C4-2B (cell line): ENCODE results near the gene ZBTB16.

Source experiments
- H3K27ac ChIP-seq: fragments of 450-650 bp; 2 replicates; pipeline ENCODE4 v1.5.1; 2017
- ZFX ChIP-seq: fragments of 450-650 bp; IDR thresholded peaks from 2 replicates; pipeline ENCODE4 v1.6.1; 2017
- TF ChIP-seq, protein P1 (sequence below): fragments of 450-650 bp; conservative IDR thresholded peaks from 2 replicates; pipeline ENCODE4 v1.5.1; 2017; ENCODE audit warnings: mild to moderate bottlenecking

The ZBTB16 gene

DNA sequence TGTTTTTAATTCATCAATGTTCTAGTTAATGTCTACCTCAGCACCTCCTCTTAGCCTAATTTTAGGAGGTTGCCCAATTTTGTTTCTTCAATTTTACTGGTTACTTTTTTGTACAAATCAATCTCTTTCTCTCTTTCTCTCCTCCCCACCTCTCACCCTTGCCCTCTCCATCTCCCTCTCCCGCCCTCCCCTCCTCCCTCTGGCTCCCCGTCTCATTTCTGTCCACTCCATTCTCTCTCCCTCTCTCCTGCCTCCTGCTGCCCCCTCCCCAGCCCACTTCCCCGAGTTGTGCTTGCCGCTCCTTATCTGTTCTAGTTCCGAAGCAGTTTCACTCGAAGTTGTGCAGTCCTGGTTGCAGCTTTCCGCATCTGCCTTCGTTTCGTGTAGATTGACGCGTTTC, 195.8 kb downstream of the ZBTB16 start:
- TF ChIP-seq ZFX = no peak
- TF ChIP-seq, protein P1, sequence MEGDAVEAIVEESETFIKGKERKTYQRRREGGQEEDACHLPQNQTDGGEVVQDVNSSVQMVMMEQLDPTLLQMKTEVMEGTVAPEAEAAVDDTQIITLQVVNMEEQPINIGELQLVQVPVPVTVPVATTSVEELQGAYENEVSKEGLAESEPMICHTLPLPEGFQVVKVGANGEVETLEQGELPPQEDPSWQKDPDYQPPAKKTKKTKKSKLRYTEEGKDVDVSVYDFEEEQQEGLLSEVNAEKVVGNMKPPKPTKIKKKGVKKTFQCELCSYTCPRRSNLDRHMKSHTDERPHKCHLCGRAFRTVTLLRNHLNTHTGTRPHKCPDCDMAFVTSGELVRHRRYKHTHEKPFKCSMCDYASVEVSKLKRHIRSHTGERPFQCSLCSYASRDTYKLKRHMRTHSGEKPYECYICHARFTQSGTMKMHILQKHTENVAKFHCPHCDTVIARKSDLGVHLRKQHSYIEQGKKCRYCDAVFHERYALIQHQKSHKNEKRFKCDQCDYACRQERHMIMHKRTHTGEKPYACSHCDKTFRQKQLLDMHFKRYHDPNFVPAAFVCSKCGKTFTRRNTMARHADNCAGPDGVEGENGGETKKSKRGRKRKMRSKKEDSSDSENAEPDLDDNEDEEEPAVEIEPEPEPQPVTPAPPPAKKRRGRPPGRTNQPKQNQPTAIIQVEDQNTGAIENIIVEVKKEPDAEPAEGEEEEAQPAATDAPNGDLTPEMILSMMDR = no peak
- H3K27ac ChIP-seq = no peak overlapping the region

DNA sequence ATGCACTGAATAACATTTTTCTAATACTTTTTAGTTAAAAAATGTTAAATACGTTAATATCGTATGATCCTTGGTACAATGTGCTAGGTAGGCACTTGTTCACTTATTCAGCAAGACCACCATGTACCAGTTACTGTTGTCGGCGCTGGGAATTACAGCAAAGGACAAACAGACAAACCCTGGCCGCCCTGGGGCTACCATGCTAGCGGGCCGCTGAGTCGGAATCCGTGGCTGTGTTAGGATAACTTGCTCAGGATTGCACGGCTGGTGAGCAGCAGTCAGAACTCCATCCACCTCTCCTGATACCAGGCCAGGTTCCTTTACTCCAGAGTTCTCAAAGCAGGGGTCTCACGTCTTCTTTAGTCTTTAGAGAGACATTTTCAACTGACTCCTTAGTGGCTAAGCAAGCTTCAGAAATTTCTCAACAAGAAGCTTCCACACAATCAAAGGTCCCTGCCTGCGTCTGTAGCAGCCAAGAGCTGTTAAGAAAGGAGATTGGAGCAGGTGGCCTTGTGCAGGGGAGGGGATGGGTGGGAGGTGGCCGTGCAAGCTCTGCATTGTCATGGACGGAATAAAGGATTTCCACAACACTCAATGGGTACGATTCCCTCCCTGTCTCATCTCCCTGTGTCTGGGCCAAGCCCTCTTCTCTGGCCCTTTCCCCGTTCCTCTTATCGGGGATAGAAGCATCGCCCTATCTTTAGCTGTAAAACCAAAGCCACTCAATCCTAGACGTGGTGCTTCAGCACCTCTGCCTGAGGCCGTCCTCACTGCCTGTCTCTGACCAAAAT, 196.9 kb downstream of the ZBTB16 start:
- H3K27ac ChIP-seq = no peak overlapping the region

DNA sequence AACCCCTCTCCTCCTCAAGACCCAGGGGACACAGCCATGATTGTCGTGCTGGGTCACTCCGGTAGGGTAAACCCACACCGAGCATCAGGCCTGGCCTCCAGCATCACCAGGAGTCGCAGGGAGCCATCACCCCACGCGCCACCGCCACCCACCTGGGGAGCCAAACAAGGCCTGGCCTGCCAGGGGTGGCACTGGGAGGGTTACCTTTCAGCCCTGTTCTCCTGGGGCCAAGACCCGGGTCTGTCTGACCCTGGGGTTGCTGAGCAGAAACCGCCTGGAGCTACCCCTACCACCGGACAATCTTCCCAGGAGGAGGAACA, 197.4 kb downstream of the ZBTB16 start:
- TF ChIP-seq ZFX = no peak
- H3K27ac ChIP-seq = 0 out of 2 replicates have a peak overlapping the region, but pooled peaks have one; percentile 0

More for the DNA sequence above, 196.9 kb downstream of the ZBTB16 start:
- TF ChIP-seq, protein P1 = no peak
- no peak for TF ChIP-seq ZFX

DNA sequence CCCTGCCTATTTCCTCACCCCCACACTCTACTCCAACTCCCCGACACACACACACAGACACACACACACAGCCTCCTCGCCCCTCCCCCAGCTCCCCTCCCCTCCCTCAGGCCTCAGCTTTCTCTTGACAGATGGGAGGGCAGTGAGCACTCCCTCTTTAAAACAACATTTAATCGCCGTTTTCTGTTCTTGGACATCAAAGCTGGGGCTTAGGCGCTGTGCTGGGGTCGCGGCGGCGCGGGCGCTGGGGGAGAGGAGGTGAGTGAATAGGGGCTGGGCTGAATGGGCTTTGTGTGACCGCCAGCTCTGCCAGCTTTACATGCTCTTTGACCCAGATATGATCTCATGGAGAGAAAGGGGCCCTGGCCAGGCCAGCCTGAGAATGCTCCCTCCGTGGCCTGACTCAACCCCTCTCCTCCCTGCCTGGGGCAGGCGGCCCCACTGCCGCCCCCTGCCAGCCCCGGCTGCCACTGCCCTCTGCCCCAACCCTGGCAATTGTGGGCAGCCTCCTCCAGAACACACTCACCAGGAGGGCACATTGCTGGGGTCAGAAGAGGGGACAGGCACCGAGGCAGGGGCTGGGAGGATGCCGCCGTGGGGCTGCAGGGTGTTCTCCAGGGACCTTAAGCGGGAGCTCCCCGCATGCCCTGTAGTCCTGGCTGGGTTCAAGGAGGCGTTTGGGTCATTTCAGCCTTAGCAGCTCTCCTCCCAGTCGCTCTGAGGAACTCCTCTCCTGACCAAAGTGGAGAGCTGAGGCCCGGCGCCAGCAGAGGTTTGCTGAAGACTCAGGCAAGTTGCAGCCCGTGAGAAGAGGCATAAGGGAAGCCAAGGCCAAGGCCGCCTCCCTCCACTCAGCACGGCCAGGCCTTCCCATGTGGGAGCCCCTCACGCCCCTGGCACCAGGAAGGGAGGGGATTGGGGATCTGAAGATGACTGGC, 198.4 kb downstream of the ZBTB16 start:
- no peak for TF ChIP-seq ZFX
- TF ChIP-seq, protein P1 = no peak
- H3K27ac ChIP-seq = peak overlapping the region; percentile 1

DNA sequence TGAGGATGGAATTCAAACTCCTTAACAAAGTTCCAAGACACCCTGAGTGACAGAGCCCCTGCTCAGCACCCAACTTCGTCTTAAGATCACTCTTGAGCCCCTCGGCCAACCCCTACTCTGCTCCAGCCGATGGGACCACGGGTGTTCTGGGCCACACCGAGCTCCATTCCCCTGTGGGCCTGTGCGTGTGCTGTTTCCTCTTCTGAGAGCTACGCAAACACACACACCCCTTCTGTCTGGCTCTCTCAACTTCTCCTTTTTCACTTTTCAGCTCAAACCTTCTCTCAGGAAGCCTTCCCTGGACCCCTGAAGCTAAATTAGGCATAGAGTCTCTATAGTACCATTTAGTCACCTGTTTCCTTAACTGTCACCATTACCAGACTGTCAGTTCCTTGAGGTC, 199.2 kb downstream of the ZBTB16 start:
- peak overlapping the region; percentile 1; the same call in 1 of the 2 replicates for H3K27ac ChIP-seq
- TF ChIP-seq, protein P1 = no peak
- no peak for TF ChIP-seq ZFX

DNA sequence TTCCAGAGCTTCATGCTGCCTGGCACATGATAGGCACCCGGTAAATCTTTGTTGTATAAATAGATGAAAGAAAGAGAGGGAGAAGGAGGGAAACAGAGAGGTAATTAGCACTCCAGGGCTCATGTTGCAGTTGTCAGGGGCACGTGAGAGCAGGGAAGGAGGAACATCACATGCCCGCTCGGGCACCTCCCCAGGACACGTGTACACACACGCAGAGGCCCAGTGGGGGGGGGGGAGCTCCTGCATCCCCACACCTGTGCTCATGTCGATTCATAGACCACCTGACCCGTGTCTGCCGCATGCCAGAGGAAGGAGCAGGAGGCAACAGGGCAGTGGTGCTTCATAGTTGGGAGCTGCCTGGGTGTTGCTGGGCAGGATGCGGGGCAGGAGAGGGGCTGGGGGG, 199.6 kb downstream of the ZBTB16 start:
- 0 out of 2 replicates have a peak overlapping the region, but pooled peaks have one; percentile 1 for H3K27ac ChIP-seq
- TF ChIP-seq, protein P1 = no peak
- TF ChIP-seq ZFX = no peak

DNA sequence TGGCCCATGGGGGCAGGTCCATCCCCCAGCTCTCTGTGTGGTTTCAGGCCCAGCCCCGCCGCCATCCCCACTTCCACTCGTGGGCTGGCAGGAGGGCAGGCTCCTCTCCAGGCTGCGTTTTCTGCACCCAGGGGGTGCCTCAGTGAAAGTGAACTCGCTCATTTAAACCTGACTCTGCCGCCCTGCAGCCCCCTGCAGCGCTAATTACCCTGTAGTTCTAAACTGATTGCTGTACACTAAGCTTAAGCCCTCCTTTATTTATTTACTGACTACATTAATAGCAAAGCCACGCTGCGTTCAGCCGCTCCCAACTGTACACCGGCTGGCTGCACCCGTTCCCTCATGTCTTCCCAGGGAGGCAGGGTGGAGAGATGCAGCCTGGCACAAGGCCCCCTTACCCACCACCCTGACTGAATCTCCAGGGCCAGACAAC, 200.1 kb downstream of the ZBTB16 start:
- TF ChIP-seq, protein P1 = no peak
- no peak for TF ChIP-seq ZFX
- H3K27ac ChIP-seq = no peak overlapping the region
